ENCODE measurements around the gene SUPT20HL2.
"Not testable (repeated sequence)": the region's sequence is repeated elsewhere in the genome, so short reads cannot be mapped to it uniquely, and the experiment has no call there.

Gene SUPT20HL2

DNA sequence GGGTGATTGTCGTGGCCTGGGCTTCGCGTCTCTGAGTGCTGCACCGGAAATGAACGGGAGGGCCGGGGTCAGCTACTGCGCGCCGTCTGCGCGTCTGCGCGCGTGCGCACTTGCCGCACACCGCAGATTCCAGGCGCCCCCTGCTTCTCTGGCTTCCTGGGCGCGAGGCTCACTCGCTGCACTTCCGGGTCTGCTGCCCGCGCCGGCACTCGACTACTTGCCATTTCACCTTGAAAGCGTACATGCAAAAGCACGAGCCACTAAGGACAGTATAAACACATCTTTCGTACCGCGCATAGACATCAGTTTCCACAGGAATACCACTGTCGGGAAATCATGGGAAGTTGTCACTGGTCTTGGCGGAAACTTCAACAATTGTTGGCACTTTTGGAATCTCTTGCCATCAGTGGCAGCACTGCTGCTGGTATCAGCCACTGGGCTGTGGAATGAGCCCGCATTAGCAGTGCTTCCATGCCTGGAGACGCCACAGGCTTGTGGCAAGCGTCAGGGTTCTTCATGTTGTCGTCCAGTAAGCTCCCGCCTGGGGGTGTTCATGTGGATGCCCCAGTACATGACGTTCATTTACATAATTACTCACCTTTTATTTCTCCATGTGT is at the start of gene SUPT20HL2:
Gene SUPT20HL2 (minus strand): TSS at position 51 of the 617 bp plus-strand sequence. CDS start 754 bp downstream, outside the sequence.
- no peak for DNase-seq

DNA sequence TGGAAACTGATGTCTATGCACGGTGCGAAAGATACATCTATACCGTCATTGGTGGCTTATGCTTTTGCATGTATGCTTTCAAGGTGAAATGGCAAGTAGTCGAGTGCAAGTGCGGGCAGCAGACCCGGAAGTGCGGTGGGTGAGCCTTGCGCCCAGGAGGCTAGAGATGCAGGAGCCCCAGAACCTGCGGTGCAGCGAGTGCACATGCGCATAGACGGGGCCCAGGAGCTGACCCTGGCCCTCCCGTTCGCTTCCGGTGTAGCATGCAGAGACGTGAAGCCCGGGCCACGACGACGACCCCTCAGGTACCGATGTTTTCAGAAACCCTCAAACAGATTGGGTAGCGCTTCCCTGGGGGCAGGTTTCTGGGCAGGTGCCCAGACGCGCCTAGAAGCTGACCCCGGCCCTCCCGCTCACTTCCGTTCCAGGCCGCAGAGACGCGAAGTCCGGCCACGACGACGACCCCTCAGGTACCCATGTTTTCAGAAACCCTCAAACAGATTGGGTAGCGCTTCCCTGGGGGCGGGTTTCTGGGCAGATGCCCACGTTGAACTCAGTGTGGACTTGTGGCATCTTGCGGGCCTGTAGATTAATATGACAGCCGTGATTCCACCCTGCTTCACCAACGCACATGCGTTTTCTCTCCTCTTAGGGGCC is 48.3 kb upstream of the SUPT20HL2 start:
- DNase-seq: not testable (repeated sequence)

DNA sequence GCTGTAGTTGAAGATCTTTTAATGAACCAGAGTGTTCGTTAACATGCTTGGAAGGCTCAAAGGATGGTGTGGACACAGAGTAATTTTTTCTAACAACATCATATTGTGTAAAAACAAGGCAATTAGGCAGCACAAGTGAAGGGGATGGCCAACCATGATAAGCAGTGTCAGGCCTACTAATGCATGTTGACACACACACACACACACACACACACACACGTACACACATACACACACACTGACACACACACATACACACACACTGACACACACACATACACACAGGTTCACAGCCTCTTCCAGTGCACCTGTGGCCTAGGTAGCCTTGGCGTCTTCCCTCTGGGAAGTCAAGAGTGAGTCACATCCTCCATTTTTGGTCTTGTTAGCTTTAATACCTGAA is 46.4 kb upstream of the SUPT20HL2 start, which contains the start of gene SUPT20HL1:
Gene SUPT20HL1 (plus strand): TSS at position 368 of the 400 bp plus-strand sequence. CDS start 2,122 bp downstream, outside the sequence.
- no peak for DNase-seq

DNA sequence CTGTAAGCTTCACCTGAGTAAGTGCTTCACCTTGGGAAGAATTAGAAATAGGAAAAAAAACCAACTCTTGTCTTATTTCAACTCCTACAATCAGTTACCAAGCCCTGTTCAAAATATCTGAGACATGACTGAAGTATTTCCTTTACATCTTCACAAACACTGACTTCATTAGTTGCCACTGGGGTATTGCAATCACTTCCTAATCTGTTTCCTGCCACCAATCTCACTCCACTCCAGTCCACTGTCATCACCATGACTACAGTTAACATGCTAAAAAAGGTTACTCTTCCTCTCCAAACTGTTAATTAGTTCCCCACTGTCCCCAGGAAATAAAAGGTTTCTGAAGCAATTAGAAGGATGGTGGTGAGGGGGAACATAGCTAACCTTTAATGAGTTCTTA is 43.2 kb upstream of the SUPT20HL2 start:
- no peak for DNase-seq

GRCh38 chrX:24355095-24355494 is 41.2 kb upstream of the SUPT20HL2 start:
- no peak for DNase-seq

DNA sequence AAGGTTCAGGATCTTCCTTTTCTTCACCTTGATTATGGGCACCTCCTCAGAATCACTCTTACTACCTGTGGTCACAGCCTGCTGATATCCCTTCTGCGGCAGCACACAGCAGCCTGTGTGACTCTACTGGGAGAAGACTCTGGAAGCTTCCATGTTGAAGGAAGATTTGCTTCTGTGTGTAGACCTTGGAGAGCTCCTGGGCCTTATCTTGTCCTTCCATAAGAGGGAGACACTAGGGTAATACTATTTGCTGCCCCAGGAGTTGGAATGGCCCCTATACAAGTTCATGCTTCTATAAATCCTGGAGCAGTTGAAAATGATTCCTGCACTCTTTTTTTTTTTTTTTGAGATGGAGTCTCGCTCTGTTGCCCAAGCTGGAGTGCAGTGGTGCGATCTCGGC is 36.3 kb upstream of the SUPT20HL2 start:
- no peak for DNase-seq

- no peak for DNase-seq
Measured at GRCh38 chrX:24347881-24348280, 34.0 kb upstream of the SUPT20HL2 start.

- DNase-seq: no peak
Measured at GRCh38 chrX:24343719-24344118, 29.9 kb upstream of the SUPT20HL2 start.

DNA sequence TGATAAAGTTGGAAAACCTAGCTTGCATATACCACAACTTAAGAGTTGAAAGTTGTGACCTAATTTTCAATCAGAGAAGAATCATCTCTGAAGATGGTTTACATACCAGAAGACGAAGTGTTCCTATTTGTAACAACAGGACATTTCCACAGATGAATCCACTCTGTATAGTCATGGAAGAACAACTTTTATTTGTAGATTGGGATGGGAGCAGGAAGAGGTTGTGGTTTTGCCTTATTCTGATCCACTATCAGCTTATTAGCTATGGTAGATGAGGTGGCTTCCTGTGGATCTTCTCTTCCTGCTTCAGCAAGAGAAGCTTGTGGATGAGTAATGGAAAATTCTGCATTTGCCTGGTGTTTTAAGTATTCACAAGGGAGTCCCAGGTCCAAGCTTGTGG is 27.9 kb upstream of the SUPT20HL2 start:
- DNase-seq: no peak

GRCh38 chrX:24340501-24340900 is 26.6 kb upstream of the SUPT20HL2 start:
- no peak for DNase-seq

DNA sequence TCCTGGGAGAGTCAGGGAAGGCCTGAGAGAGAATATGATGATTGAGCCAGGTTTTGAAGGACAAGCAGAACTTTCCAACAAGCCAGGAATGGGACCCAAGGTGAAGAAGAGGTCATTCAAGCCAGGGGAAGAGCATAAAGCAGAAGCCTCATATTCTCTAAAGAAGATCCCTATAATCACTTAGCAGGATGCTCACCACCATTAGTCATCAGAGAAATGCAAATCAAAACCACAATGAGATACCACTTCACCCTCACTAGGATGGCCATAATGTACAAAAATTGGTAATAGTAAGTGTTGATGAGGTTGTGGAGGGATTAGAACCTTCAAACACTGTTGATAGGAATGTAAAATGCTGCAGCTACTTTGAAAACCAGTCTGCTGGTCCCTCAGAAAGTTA is 26.0 kb upstream of the SUPT20HL2 start:
- no peak for DNase-seq

DNA sequence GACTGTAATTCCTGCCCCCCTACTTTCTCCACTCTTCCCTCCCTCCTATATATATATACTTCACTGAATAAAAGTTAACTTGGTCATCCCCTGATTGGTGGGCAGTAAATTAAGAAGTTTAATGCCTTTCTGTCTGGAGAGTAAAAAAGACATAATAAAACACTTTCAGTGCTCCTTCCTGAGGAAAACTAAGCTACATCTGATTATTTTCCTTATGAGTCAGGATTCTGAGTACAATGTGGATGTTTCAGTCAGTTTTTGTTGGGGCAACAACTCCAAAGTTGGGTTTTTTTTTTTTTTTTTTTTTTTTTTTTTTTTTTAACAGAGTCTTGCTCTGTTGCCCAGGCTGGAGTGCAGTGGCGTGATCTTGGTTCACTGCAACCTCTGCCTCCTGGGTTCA is 22.0 kb upstream of the SUPT20HL2 start:
- no peak for DNase-seq

GRCh38 chrX:24334461-24334860 is 20.6 kb upstream of the SUPT20HL2 start:
- no peak for DNase-seq

GRCh38 chrX:24333371-24333770 is 19.5 kb upstream of the SUPT20HL2 start:
- DNase-seq: no peak

DNA sequence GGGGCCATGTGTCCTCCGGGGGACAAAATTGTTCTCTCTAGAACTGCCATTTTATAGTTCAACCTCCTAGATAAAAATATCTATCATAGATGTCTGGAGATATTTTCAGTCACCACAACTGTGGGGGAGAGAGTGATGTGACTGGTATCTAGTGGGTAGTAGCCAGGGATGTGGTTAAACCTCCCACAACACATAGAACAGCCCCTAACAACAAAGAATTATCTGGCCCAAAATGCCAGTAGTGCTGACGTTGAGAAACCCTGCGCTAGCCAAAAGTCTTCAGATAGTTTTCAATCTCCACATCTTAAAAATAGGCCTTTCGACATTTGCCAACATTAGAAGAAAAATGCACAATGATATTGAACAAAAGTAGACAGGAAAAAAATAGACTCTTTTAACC is 19.0 kb upstream of the SUPT20HL2 start:
- DNase-seq: no peak

DNA sequence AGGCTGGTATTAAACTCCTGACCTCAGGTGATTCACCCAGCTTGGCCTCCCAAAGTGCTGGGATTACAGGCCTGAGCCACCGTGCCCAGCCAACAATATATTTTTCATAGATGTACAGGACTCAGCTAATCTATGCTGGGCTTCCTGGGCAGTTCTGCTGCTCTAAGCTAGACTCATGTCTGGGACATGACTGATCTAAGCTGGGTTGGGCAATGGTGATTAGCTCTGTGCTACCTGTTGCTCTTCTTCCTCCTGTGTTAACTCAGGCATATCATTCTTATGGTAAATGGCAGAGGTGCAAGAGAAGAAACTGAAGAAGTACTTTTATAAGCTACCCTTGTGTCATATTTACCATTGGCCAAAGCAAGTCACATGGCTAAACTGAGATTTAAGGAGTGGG is 11.4 kb upstream of the SUPT20HL2 start:
- DNase-seq: no peak

DNA sequence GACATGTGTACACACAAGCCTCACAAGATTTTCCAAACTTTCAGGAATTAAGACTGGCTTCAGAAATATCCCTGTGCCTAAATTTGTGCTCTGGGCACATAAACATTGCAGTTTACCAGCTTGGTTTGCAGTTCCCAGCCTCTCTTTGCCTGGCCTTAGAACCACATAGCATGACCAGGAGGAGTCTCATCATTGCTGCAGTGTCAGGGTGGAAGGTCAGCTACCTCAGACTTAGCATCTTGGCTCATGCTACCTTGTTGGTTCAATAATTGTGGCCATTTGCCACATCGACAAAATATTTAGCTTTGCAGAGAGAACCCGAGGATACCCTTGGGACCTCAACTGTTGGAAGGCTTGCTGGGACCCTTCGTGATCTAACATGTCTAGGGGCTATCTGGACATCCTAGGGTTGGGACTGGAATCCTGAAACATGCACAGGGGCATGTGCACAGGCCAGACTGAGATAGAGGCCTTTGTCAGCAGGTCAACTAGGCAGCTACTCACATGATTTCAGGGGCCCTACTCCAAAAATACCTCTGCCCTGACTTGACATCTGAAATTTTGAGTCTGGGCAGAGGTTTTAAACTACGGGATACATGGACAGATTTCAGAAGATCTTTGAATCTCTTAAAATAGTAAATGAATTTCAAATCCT is 8.0 kb upstream of the SUPT20HL2 start:
- no peak for DNase-seq

DNA sequence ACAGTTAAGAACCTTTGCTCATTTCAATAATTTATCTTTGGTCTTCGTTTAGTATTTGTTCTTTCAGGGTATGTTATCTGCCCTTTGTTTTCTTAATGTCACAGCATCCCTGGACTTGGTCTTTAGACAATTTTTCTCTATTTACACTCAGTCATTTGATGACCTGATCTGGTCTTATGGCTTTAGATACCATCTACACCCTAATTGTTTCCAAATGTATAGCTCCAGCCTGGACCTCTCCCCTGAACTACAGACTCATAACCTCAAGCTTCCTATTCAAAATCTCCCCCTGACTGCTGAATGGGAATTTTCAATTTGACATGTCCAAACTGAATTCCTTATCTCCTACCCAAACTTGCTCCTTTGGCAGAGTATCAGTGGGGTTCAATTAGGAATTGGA is 3.7 kb upstream of the SUPT20HL2 start:
- no peak for DNase-seq

GRCh38 chrX:24316111-24316510 is 2.2 kb upstream of the SUPT20HL2 start:
- no peak for DNase-seq

DNA sequence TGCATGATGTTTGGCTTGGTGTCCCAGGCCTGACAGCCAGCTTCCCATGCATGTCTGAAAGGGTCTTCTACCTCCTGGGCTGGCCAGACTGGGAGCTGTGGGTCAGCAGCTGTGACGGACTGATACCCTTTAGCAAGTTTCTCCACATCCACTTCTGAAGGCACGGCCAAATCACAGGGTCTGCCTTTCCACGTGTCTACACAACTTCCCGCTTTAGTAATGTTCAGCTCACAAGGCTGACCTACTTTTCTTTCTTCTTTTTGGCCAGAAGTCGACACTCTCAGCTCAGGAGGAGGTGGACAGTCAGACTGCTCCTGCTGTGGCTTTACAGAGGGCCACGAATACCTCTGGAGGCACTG is 1.6 kb downstream of the SUPT20HL2 start:
- not testable (repeated sequence) for DNase-seq

- DNase-seq: not testable (repeated sequence)
Measured at GRCh38 chrX:24311507-24312248, 2.2 kb downstream of the SUPT20HL2 start.

GRCh38 chrX:24310916-24311315 is 3.0 kb downstream of the SUPT20HL2 start:
- not testable (repeated sequence) for DNase-seq

- not testable (repeated sequence) for DNase-seq
Measured at GRCh38 chrX:24309580-24310374, 4.1 kb downstream of the SUPT20HL2 start.

Data from CD4-positive, alpha-beta T cell treated with Interferon gamma for 1 hour (primary cell).